PC-9 (cell line): Measurements from ENCODE around the gene ECSCR. TPM values are rescaled to one million over a fixed set of nuclear protein-coding genes. Genes with fewer than 3 reads are reported as not detected.
A peak's percentile ranks its signal among the peaks of the same experiment; 100 is the strongest.

Experiments
- BruUV-seq: library from RNA; stranded (reverse); fragments of 400-500 nt; replicated peaks from 2 replicates; lab custom pipeline; 2021; lab: Mats Ljungman, UMichigan
- CTCF ChIA-PET: fragments of 300-600 bp; sonication (Branson Sonifier 250); formaldehyde crosslinking; loops from one replicate; lab custom pipeline; 2022; ENCODE audit warnings: antibody characterized with exemption; lab: Charles Lee
- POLR2A ChIA-PET: fragments of 300-600 bp; sonication (Branson Sonifier 250); formaldehyde crosslinking; loops from one replicate; lab custom pipeline; 2022; ENCODE audit warnings: antibody characterized with exemption; ENCODE audit not compliant: unreplicated experiment; lab: Charles Lee
- DNase-seq, 2 experiments: peaks; one replicate each; pipeline versions ENCODE4 v3.0.0 to v3.0.0-alpha.2; 2015 to 2022; ENCODE audit warnings: mixed read lengths in 1 of 2
- H2AFZ ChIP-seq: fragments of 200-600 bp; sonication (generic); 2 replicates; pipeline ENCODE4 v1.8.1; 2017; ENCODE audit warnings: antibody characterized with exemption
- H3F3A ChIP-seq: fragments of 200-600 bp; sonication (generic); 2 replicates; pipeline ENCODE4 v1.8.1; 2017; ENCODE audit warnings: antibody characterized with exemption, mild to moderate bottlenecking, low read depth; ENCODE audit not compliant: insufficient read depth
- H3K27ac ChIP-seq: fragments of 200-600 bp; sonication (generic); 2 replicates; pipeline ENCODE4 v1.6.1; 2016; ENCODE audit warnings: mixed run types
- H3K27me3 ChIP-seq: fragments of 200-600 bp; sonication (generic); 2 replicates; pipeline ENCODE4 v1.6.1; 2016; ENCODE audit warnings: low read depth, mixed run types; ENCODE audit not compliant: insufficient read depth
- H3K36me3 ChIP-seq: fragments of 200-600 bp; sonication (generic); 2 replicates; pipeline ENCODE4 v1.6.1; 2016; ENCODE audit warnings: low read depth, mixed run types
- H3K4me1 ChIP-seq: fragments of 200-600 bp; sonication (generic); replicated peaks from 2 replicates; pipeline ENCODE4 v1.6.1; 2016; ENCODE audit warnings: mixed run types; ENCODE audit not compliant: insufficient read depth
- H3K4me2 ChIP-seq: fragments of 200-600 bp; sonication (generic); 2 replicates; pipeline ENCODE4 v1.6.1; 2017; ENCODE audit warnings: mixed run types
- H3K4me3 ChIP-seq: fragments of 200-600 bp; sonication (generic); 2 replicates; pipeline ENCODE4 v1.6.1; 2016; ENCODE audit warnings: mixed run types
- H3K79me2 ChIP-seq: fragments of 200-600 bp; sonication (generic); 2 replicates; pipeline ENCODE4 v1.6.1; 2017; ENCODE audit warnings: low read depth, mixed run types
- H3K9me2 ChIP-seq: fragments of 200-600 bp; sonication (generic); 2 replicates; pipeline ENCODE4 v1.8.1; 2017; ENCODE audit warnings: mild to moderate bottlenecking; ENCODE audit not compliant: insufficient read depth
- H3K9me3 ChIP-seq: fragments of 200-600 bp; sonication (generic); 2 replicates; pipeline ENCODE4 v1.8.1; 2016; ENCODE audit warnings: low read depth; ENCODE audit not compliant: insufficient read depth
- H4K20me1 ChIP-seq: fragments of 200-600 bp; sonication (generic); 2 replicates; pipeline ENCODE4 v1.8.1; 2017; ENCODE audit not compliant: insufficient read depth
- CTCF ChIP-seq: fragments of 200-600 bp; sonication (generic); conservative IDR thresholded peaks from 2 replicates; pipeline ENCODE4 v1.6.1; 2017; ENCODE audit warnings: mixed run types, antibody characterized with exemption, mild to moderate bottlenecking, moderate library complexity
- EZH2 ChIP-seq: fragments of 200-600 bp; sonication (generic); IDR thresholded peaks from 2 replicates; pipeline ENCODE4 v1.8.0; 2017; ENCODE audit warnings: antibody characterized with exemption, low read depth
- intact Hi-C: fragments of 100-400 bp; cut with micrococcal nuclease; formaldehyde crosslinking; loops from one replicate; pipeline ENCODE4 v1.10.0; 2022; ENCODE audit not compliant: unreplicated experiment
- total RNA-seq: library from RNA; stranded (reverse); gene quantifications from 2 replicates; pipeline ENCODE4 v1.2.3, GENCODE V29; 2021

Gene ECSCR
- total RNA-seq, 1 experiment from 2014 or later, result not detected

DNA sequence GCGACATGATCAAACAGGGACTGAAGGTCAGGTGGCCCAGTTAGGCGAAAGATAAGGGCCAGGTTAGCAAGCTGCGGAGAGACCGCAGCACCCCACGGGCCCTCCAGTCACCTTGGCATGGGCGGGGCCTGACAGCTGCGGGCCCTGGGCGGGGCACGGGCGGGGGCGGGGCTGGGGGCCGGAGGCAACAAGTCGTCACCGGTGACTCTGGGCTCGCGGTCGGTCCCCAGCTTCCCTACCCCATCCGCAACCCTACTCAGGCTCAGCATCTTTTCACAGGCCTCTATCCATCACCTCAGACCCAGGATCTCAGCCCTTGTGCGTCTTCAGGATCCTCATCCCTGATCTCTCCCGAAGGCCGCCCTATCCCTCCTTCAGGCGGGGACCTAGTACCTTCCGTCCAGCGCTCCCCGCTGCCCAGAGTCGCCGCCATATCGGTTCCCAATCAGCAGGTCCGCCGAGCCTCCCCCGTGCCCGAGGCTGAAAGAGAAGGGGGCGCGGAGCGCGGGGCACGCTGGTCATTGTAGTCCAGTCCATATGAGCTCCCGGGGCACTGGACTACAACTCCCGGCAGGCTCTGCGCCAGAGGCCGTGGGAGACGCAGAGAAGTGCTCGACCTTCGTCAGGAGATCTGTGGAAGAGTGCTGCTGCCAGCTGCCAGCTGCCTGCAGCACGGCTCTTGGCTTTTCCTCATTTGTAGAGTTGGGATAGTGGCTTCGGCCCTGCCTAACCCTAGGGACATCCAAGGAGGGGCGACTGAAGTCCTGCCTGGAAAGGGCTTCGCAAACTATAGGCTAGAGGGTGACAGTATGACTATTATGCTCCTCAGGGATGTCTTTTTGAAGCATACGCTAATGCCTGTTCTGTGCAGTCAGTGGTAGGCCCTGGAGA, 23.3 kb downstream of the ECSCR start, which contains the start of gene DNAJC18:
DNAJC18 (minus strand) TSS at position 513 of the 891 bp plus-strand sequence; CDS start at position 433, 80 bp downstream.
- CTCF ChIA-PET, result no interaction called here
- H3K27me3 ChIP-seq, result no peaks in the 10 kb centered on the region
- H3F3A ChIP-seq, result no peaks in the 10 kb centered on the region
- H3K79me2 ChIP-seq, result no peaks in the 10 kb centered on the region
- no peaks in the 10 kb centered on the region for H3K36me3 ChIP-seq
- H3K27ac ChIP-seq, result peak within 1 kb of the TSS; percentile 70
- DNase-seq, result peak; percentile 75 to 83
- peak within 1 kb of the TSS; percentile 91 for H3K4me3 ChIP-seq
- H3K9me3 ChIP-seq, result no peaks in the 10 kb centered on the region
- POLR2A ChIA-PET, result interaction anchor here (0.6 to 0.7 kb wide), 3 partner anchors 43 to 63 kb away, joined by 3 to 4 read pairs (median 3); partner anchors contain the start of gene STING1
- TF ChIP-seq CTCF (no peak), EZH2 (no peak)
- H4K20me1 ChIP-seq, result no peaks in the 10 kb centered on the region
- H3K4me2 ChIP-seq, result peak within 1 kb of the TSS; percentile 82
- H3K4me1 ChIP-seq, result peaks cover 11% of the 10 kb centered on the region
- peak within 1 kb of the TSS; percentile 100 for H2AFZ ChIP-seq
- H3K9me2 ChIP-seq, result no peaks in the 10 kb centered on the region
- BruUV-seq, result no TSS peak
- intact Hi-C loops, result no loop called here

DNA sequence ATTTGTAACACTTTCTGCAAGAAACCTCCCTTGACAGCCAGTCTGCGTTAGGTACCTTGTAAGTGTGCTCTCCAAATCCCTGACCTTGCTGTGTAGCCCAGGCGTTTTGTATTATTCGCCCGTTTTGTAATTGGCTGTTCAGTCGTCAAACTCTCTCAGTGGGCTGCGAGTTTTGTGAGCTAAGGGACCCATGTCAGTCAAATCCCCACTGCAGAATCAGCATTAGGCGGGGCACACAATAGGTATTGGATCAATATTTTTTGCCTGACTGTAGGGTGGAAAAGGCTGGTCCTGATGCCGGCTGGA, 23.9 kb downstream of the ECSCR start:
- 0 out of 2 replicates have a peak overlapping the region, but pooled peaks have one; percentile 100 for H2AFZ ChIP-seq
- H3F3A ChIP-seq, result no peaks in the 10 kb centered on the region
- no peaks in the 10 kb centered on the region for H3K9me3 ChIP-seq
- no peaks in the 10 kb centered on the region for H4K20me1 ChIP-seq
- BruUV-seq, result no TSS peak
- H3K9me2 ChIP-seq, result no peaks in the 10 kb centered on the region
- TF ChIP-seq CTCF, result no peak
- TF ChIP-seq EZH2, result no peak
- DNase-seq, result no peak
- H3K4me2 ChIP-seq, result peak overlapping the region; percentile 82
- H3K4me1 ChIP-seq, result peaks cover 11% of the 10 kb centered on the region
- intact Hi-C loops, result no loop called here
- H3K36me3 ChIP-seq, result no peaks in the 10 kb centered on the region
- ChIA-PET POLR2A (no interaction called here), CTCF (no interaction called here)
- no peaks in the 10 kb centered on the region for H3K79me2 ChIP-seq
- H3K4me3 ChIP-seq, result peak overlapping the region; percentile 91
- no peak overlapping the region for H3K27ac ChIP-seq
- H3K27me3 ChIP-seq, result no peaks in the 10 kb centered on the region

DNA sequence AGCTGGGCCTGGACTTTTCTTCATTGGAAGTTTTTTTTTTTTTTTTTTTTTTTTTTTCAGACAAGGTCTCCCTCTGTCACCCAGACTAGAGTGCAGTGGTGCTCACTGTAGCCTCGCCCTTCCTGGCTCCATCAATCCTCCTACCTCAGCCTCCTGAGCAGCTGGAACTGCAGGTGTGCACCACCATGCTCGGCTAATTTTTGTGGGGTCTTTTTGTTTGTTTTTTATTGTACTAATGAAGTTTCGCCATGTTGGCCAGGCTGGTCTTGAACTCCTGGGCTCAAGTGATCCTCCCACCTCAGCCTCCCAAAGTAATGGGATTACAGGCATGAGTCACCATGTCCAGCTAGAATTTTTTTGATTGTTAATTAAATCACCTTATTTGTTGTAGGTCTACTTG, 26.9 kb downstream of the ECSCR start:
- intact Hi-C loops, result no loop called here
- no peak for DNase-seq
- Histone ChIP-seq H3K79me2 (no peaks in the 10 kb centered on the region), H4K20me1 (no peaks in the 10 kb centered on the region), H3F3A (no peaks in the 10 kb centered on the region), H3K4me3 (no peak overlapping the region), H3K4me1 (peaks cover 11% of the 10 kb centered on the region), H3K4me2 (no peak overlapping the region), H3K36me3 (no peaks in the 10 kb centered on the region), H2AFZ (no peak overlapping the region), H3K9me3 (no peaks in the 10 kb centered on the region), H3K27ac (no peak overlapping the region), H3K9me2 (no peaks in the 10 kb centered on the region), H3K27me3 (no peaks in the 10 kb centered on the region)
- no TSS peak for BruUV-seq
- ChIA-PET CTCF (no interaction called here), POLR2A (interaction anchor here (0.6 kb wide), 1 partner anchor 79 kb away, joined by 6 read pairs; no protein-coding TSS in a partner anchor)
- TF ChIP-seq EZH2 (no peak), CTCF (no peak)
